ENCODE data around the gene VWF.

Gene VWF

GRCh38 chr12:5948696-5949095, 175.8 kb downstream of the VWF start:
- DNase-seq (ENCODE audit: low read depth) = no peak
- no peak overlapping the region for H3K4me3 ChIP-seq (ENCODE audit: control insufficient read depth, low read depth, low read length)
- TF ChIP-seq, protein P1, sequence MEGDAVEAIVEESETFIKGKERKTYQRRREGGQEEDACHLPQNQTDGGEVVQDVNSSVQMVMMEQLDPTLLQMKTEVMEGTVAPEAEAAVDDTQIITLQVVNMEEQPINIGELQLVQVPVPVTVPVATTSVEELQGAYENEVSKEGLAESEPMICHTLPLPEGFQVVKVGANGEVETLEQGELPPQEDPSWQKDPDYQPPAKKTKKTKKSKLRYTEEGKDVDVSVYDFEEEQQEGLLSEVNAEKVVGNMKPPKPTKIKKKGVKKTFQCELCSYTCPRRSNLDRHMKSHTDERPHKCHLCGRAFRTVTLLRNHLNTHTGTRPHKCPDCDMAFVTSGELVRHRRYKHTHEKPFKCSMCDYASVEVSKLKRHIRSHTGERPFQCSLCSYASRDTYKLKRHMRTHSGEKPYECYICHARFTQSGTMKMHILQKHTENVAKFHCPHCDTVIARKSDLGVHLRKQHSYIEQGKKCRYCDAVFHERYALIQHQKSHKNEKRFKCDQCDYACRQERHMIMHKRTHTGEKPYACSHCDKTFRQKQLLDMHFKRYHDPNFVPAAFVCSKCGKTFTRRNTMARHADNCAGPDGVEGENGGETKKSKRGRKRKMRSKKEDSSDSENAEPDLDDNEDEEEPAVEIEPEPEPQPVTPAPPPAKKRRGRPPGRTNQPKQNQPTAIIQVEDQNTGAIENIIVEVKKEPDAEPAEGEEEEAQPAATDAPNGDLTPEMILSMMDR (IDR thresholded peaks at IDR 0.05; ENCODE audit: control insufficient read depth, insufficient read depth, low read depth, low read length, missing control alignments) = no peak

- no peak overlapping the region for H3K4me3 ChIP-seq (ENCODE audit: control insufficient read depth, low read depth, low read length)
- no peak for DNase-seq (ENCODE audit: low read depth)
- TF ChIP-seq, protein P1 (IDR thresholded peaks at IDR 0.05; ENCODE audit: control insufficient read depth, insufficient read depth, low read depth, low read length, missing control alignments) = no peak
Measured at GRCh38 chr12:5947006-5947405, 177.5 kb downstream of the VWF start.

- no peak for DNase-seq (ENCODE audit: low read depth)
- TF ChIP-seq, protein P1 (IDR thresholded peaks at IDR 0.05; ENCODE audit: control insufficient read depth, insufficient read depth, low read depth, low read length, missing control alignments) = no peak
- no peak overlapping the region for H3K4me3 ChIP-seq (ENCODE audit: control insufficient read depth, low read depth, low read length)
Measured at GRCh38 chr12:5946388-5946787, 178.1 kb downstream of the VWF start.

DNA sequence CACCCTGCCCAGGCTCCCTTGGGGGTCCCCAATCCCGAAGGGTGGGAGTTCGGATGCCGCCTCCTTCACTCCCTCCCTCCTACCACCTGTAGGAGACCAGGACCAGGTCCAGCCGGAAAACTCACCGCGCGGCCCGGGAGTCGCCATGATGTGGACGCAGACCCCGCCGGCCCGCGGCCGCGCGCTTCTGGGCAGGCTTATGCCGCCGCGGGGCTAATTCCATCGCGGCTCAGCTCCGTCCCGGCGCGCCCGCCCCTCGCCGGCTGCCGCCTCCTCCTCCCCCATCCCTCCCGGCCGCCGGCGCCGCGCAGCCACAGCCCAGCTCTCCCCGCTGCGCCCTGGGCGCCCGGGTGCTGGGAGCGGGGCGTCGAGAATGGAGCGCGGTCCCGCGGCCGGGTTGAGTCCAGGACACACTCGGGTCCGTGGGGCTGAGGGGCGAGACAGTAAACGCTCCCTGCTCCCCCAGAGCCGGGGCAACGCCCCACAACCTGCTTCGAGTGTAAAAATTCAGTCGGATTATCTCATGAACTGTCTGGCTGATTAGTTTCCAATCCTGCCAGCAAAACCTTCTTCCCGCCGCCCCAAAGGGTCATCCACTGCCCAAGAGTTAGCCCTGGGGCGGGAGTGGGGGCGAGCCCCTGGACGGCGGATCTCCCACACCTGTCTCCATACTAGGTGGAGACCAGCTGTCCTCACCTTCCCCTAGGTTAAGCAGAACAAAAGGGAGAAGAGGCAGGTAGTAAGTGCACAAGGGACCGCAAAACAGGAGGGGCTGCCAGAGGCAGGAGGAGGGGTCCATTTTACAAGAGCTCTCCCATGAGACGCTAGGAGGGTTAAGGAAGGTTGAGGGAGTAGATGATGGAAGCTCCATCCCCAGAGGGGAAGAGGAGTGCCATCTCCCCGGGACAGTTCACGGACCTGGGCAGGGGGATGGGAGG, 179.1 kb downstream of the VWF start, which contains the start of gene ANO2:
Gene ANO2, minus strand, starts transcription at position 189 of the 938 bp plus-strand sequence. Its CDS starts 42 bp downstream, at position 147.
- TF ChIP-seq, protein P1 (IDR thresholded peaks at IDR 0.05; ENCODE audit: control insufficient read depth, insufficient read depth, low read depth, low read length, missing control alignments) = no peak
- H3K4me3 ChIP-seq (ENCODE audit: control insufficient read depth, low read depth, low read length) = peak within 1 kb of the TSS; percentile 31
- no peak for DNase-seq (ENCODE audit: low read depth)

DNA sequence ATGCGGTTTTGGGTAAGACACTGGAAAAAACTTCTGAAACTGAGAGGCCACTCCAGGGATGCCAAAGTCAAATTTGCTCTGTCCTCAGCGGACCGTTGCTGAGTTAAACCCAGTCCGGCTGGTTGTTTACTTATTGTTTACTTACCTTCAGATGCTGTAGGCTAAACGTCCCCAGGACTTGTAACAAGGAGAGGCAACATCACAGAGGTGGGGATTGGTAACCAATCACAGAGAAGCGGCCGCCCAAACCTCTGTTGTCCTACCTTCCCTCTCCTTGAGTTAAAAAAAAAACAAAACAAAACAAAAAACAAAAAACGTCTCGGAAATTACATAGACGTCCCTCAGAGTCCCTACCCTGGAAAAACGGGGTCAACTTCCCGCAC, 179.8 kb downstream of the VWF start:
- peak overlapping the region; percentile 31 for H3K4me3 ChIP-seq (ENCODE audit: control insufficient read depth, low read depth, low read length)
- DNase-seq (ENCODE audit: low read depth) = no peak
- TF ChIP-seq, protein P1 (IDR thresholded peaks at IDR 0.05; ENCODE audit: control insufficient read depth, insufficient read depth, low read depth, low read length, missing control alignments) = no peak

- H3K4me3 ChIP-seq (ENCODE audit: control insufficient read depth, low read depth, low read length) = no peak overlapping the region
- TF ChIP-seq, protein P1 (IDR thresholded peaks at IDR 0.05; ENCODE audit: control insufficient read depth, insufficient read depth, low read depth, low read length, missing control alignments) = no peak
Measured at GRCh38 chr12:5944053-5944452, 180.4 kb downstream of the VWF start.

More at GRCh38 chr12:5944053-5944452, 180.4 kb downstream of the VWF start:
- no peak for DNase-seq (ENCODE audit: low read depth)
